HCT116 (cell line): ENCODE results near the gene TUBA8. TPM values are rescaled to one million over a fixed set of nuclear protein-coding genes. Genes with fewer than 3 reads are reported as not detected.
"Not testable (repeated sequence)": the region's sequence is repeated elsewhere in the genome, so short reads cannot be mapped to it uniquely, and the experiment has no call there.

Experiments
- ATAC-seq: fragments of 200-7000 bp; cut with Tn5 transposase; 2 replicates; pipeline ENCODE4 v1.9.1; 2020; ENCODE audit warnings: mild to moderate bottlenecking, moderate library complexity
- BruUV-seq: library from RNA; stranded (reverse); fragments of 400-500 nt; replicated peaks from 2 replicates; lab custom pipeline; 2021; lab: Mats Ljungman, UMichigan
- CTCF ChIA-PET: fragments of 300-600 bp; sonication (Branson Sonifier 250); formaldehyde crosslinking; loops from one replicate; lab custom pipeline; 2021; ENCODE audit warnings: antibody characterized with exemption; lab: Charles Lee
- POLR2A ChIA-PET: fragments of 300-600, 350-600 bp; sonication (Branson Sonifier 250); formaldehyde crosslinking; loops from one replicate; lab custom pipeline; 2021; ENCODE audit warnings: antibody characterized with exemption; lab: Charles Lee
- RAD21 ChIA-PET, 2 experiments: fragments of 300-600 bp; sonication (Branson Sonifier 250); formaldehyde crosslinking; loops; one replicate each; lab custom pipeline; 2023; ENCODE audit warnings: low total read pairs in 2 of 2; ENCODE audit not compliant: uncharacterized antibody in 2 of 2, unreplicated experiment in 2 of 2, low non-redundant PET in 1 of 2; lab: Charles Lee
- DNase-seq: peaks from one replicate; pipeline ENCODE4 v3.0.0-alpha.2; 2010; ENCODE audit warnings: low read depth, low spot score
- H2AFZ ChIP-seq: fragments of 200-600 bp; shearing (Covaris generic), sonication (generic); 2 replicates; pipeline ENCODE4 v1.6.1; 2017; ENCODE audit warnings: low read depth, mixed run types, mixed read lengths, antibody characterized with exemption, low read length; ENCODE audit not compliant: poor library complexity, severe bottlenecking
- H3K27ac ChIP-seq: 2 replicates; pipeline ENCODE4 v1.5.1; 2012; ENCODE audit warnings: low read depth, low read length
- H3K27me3 ChIP-seq: fragments of 200-600 bp; sonication (generic); 2 replicates; pipeline ENCODE4 v1.6.1; 2016; ENCODE audit warnings: mixed run types, low read length, mixed read lengths; ENCODE audit not compliant: insufficient read depth
- H3K36me3 ChIP-seq, 2 experiments: fragments of 200-500 bp in 1 of 2; fragments of 200-600 bp in 1 of 2; sonication (Bioruptor generic) in 1 of 2; sonication (generic) in 1 of 2; 2 replicates each; pipeline versions ENCODE4 v1.5.1 to v1.6.1; 2014 to 2016; ENCODE audit warnings: low read length in 2 of 2, inconsistent platforms in 1 of 2, mixed read lengths in 1 of 2, mixed run types in 1 of 2; ENCODE audit not compliant: insufficient read depth in 2 of 2, control insufficient read depth in 1 of 2
- H3K4me1 ChIP-seq, 2 experiments: fragments of 200-600 bp in 1 of 2; sonication (generic) in 1 of 2; 2 replicates each; pipeline versions ENCODE4 v1.5.1 to v1.6.1; 2012 to 2017; ENCODE audit warnings: low read length in 2 of 2, inconsistent platforms in 1 of 2, mild to moderate bottlenecking in 1 of 2, mixed read lengths in 1 of 2, mixed run types in 1 of 2, moderate library complexity in 1 of 2; ENCODE audit not compliant: insufficient read depth in 2 of 2, control insufficient read depth in 1 of 2
- H3K4me2 ChIP-seq: fragments of 200-600 bp; sonication (generic); 2 replicates; pipeline ENCODE4 v1.6.1; 2017; ENCODE audit warnings: mixed run types, low read length, mixed read lengths
- H3K4me3 ChIP-seq, 2 experiments: fragments of 200-600 bp in 1 of 2; sonication (generic) in 1 of 2; replicated peaks in 1 of 2; 2 replicates each; pipeline ENCODE4 v1.5.1; 2011 to 2016; ENCODE audit warnings: low read length in 2 of 2, control low read depth in 1 of 2, low read depth in 1 of 2, mild to moderate bottlenecking in 1 of 2, mixed read lengths in 1 of 2, mixed run types in 1 of 2
- H3K79me2 ChIP-seq: fragments of 200-600 bp; sonication (generic); 2 replicates; pipeline ENCODE4 v1.6.1; 2017; ENCODE audit warnings: mild to moderate bottlenecking, mixed run types, low read length, moderate library complexity, mixed read lengths; ENCODE audit not compliant: insufficient read depth
- H3K9ac ChIP-seq: fragments of 200-600 bp; sonication (generic); 2 replicates; pipeline ENCODE4 v1.6.1; 2016; ENCODE audit warnings: low read length, mixed read lengths
- H3K9me2 ChIP-seq: fragments of 200-600 bp; sonication (generic), shearing (Covaris generic); 2 replicates; pipeline ENCODE4 v1.6.1; 2017; ENCODE audit warnings: mixed run types, mild to moderate bottlenecking, moderate library complexity; ENCODE audit not compliant: insufficient read depth
- H3K9me3 ChIP-seq, 2 experiments: fragments of 200-500 bp in 1 of 2; fragments of 200-600 bp in 1 of 2; sonication (Bioruptor generic) in 1 of 2; sonication (generic) in 1 of 2; 2 replicates each; pipeline ENCODE4 v1.6.1; 2014 to 2017; ENCODE audit warnings: low read length in 2 of 2, mixed read lengths in 2 of 2, inconsistent platforms in 1 of 2, low read depth in 1 of 2, mild to moderate bottlenecking in 1 of 2, mixed run types in 1 of 2, moderate library complexity in 1 of 2; ENCODE audit not compliant: control insufficient read depth in 1 of 2, insufficient read depth in 1 of 2
- H4K20me1 ChIP-seq: fragments of 200-600 bp; sonication (generic), shearing (Covaris generic); 2 replicates; pipeline ENCODE4 v1.6.1; 2017; ENCODE audit warnings: mixed run types, mild to moderate bottlenecking, moderate library complexity; ENCODE audit not compliant: insufficient read depth
- CBX3 ChIP-seq: IDR thresholded peaks from 2 replicates; pipeline ENCODE4 v1.6.1; 2012; ENCODE audit warnings: low read depth
- CEBPB ChIP-seq: IDR thresholded peaks from 2 replicates; pipeline ENCODE4 v1.6.1; 2012; ENCODE audit warnings: low read depth
- EGR1 ChIP-seq: IDR thresholded peaks from 2 replicates; pipeline ENCODE4 v1.6.1; 2012; ENCODE audit warnings: low read depth
- EZH2 ChIP-seq: fragments of 200-600 bp; sonication (generic); IDR thresholded peaks from 2 replicates; pipeline ENCODE4 v1.6.1; 2017; ENCODE audit warnings: antibody characterized with exemption, mixed run types
- EZH2phosphoT487 ChIP-seq: fragments of 200-600 bp; IDR thresholded peaks from 2 replicates; pipeline ENCODE4 v1.6.1; 2018; ENCODE audit warnings: antibody characterized with exemption, borderline replicate concordance
- FOSL1 ChIP-seq: IDR thresholded peaks from 2 replicates; pipeline ENCODE4 v1.6.1; 2012; ENCODE audit warnings: low read depth
- JUND ChIP-seq: IDR thresholded peaks from 2 replicates; pipeline ENCODE4 v1.6.1; 2012
- POLR2AphosphoS5 ChIP-seq: IDR thresholded peaks from 2 replicates; pipeline ENCODE4 v1.6.1; 2011; ENCODE audit warnings: mild to moderate bottlenecking, low read depth, low read length, moderate library complexity
- RAD21 ChIP-seq: IDR thresholded peaks from 2 replicates; pipeline ENCODE4 v1.6.1; 2012; ENCODE audit warnings: low read depth, mild to moderate bottlenecking
- SIN3A ChIP-seq: IDR thresholded peaks from 2 replicates; pipeline ENCODE4 v1.6.1; 2012; ENCODE audit warnings: low read depth
- YY1 ChIP-seq: IDR thresholded peaks from 2 replicates; pipeline ENCODE4 v1.6.1; 2011; ENCODE audit warnings: low read length, low read depth, moderate library complexity, mild to moderate bottlenecking; ENCODE audit not compliant: insufficient replicate concordance; ENCODE audit errors: extremely low read depth
- ZFX ChIP-seq: fragments of 450-650 bp; IDR thresholded peaks from 2 replicates; pipeline ENCODE4 v1.6.1; 2017
- ZNF274 ChIP-seq: fragments of 200-500 bp; sonication (Bioruptor generic); IDR thresholded peaks from 2 replicates; pipeline ENCODE4 v1.6.1; 2014; ENCODE audit warnings: mild to moderate bottlenecking, low read depth, low read length, inconsistent platforms
- intact Hi-C: fragments of 100-400 bp; cut with micrococcal nuclease; formaldehyde crosslinking; loops from 2 replicates; pipeline ENCODE4 v1.10.0; 2022
- total RNA-seq: library from RNA; stranded (reverse); gene quantifications from one replicate; pipeline ENCODE4 v1.2.1, GENCODE V29; 2021; ENCODE audit not compliant: unreplicated experiment
- TF ChIP-seq, protein P1 (sequence below): IDR thresholded peaks from 2 replicates; pipeline ENCODE4 v1.6.1; 2012
- TF ChIP-seq, protein P2 (sequence below): IDR thresholded peaks from 2 replicates; pipeline ENCODE4 v1.6.1; 2012; ENCODE audit warnings: low read depth
- TF ChIP-seq, protein P3 (sequence below): IDR thresholded peaks from 2 replicates; pipeline ENCODE4 v1.6.1; 2012

Gene TUBA8
- total RNA-seq, 1 experiment from 2014 or later: 2.3 TPM

DNA sequence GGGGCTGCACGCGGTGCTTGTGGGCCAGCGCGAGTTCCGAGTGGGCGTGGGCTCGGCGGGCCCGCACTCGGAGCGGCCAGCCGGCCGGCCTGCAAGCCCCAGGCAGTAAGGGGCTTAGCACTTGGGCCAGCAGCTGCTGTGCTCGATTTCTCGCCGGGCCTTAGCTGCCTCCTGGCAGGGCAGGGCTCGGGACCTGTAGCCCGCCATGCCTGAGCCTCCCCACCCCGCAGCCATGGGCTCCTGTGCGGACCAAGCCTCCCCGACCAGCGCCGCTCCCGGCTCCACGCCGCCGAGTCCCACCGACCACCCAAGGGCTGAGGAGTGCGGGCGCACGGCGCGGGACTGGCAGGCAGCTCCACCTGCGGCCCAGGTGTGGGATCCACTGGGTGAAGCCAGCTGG is 44.9 kb downstream of the TUBA8 start:
- POLR2A ChIA-PET, RAD21 ChIA-PET, BruUV-seq: not testable (repeated sequence)

DNA sequence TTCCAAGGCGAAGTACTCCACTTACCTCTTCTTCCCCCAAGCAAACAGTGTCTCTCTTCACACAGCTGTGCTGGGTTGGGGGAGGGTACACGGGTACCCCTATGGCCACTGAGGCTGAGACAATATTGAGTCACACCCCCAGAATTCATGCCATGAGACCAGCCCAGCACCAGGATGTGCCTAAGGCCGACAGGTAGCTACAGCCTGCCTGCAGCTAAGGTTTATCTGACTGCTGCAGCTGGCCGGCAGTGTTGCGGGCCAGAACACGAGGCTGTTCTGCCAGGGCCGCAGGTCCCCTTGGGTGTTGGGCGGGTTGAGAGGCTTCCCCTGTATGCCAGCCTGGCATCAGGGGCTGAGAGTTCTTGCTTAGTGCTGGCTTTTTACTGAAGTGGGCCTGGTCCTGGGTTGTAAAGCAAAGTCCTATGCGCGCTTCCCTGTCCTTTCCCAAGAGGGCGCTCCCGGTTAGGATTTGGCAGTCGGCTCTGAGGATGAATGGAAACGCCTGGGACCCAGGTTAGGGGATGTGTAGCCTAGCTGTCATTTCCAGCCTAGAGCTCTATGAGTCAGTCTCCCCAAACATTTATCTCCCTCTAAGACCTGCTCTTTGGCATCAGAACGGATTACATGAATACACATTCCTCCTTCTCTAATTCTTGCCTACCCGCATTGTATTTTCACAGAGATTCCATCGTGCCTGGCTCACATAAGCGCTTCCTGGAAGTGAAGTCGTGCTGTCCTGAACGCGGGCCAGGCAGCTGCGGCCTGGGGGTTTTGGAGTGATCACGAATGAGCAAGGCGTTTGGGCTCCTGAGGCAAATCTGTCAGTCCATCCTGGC is 46.5 kb downstream of the TUBA8 start:
- H3K79me2 ChIP-seq: no peaks in the 10 kb centered on the region
- H3K9ac ChIP-seq: no peak overlapping the region
- H3K27me3 ChIP-seq: no peaks in the 10 kb centered on the region
- H4K20me1 ChIP-seq: no peaks in the 10 kb centered on the region
- H3K4me3 ChIP-seq: no peak overlapping the region
- H3K36me3 ChIP-seq: no peaks in the 10 kb centered on the region
- no peak overlapping the region for H3K27ac ChIP-seq
- intact Hi-C loops: no loop called here
- peak; percentile 95 for ATAC-seq
- no TSS peak for BruUV-seq
- CTCF ChIA-PET: no interaction called here
- POLR2A ChIA-PET: no interaction called here
- H2AFZ ChIP-seq: no peak overlapping the region
- no peak overlapping the region for H3K4me2 ChIP-seq
- no peaks in the 10 kb centered on the region for H3K4me1 ChIP-seq
- no peaks in the 10 kb centered on the region for H3K9me3 ChIP-seq
- DNase-seq: peak; percentile 33
- RAD21 ChIA-PET: no interaction called here
- no peaks in the 10 kb centered on the region for H3K9me2 ChIP-seq
- TF ChIP-seq, protein P1, sequence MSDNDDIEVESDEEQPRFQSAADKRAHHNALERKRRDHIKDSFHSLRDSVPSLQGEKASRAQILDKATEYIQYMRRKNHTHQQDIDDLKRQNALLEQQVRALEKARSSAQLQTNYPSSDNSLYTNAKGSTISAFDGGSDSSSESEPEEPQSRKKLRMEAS: no peak
- no peak for TF ChIP-seq EZH2phosphoT487
- no peak for TF ChIP-seq EZH2
- TF ChIP-seq ZFX: no peak
- TF ChIP-seq ZNF274: no peak
- TF ChIP-seq POLR2AphosphoS5: no peak
- TF ChIP-seq CEBPB: no peak
- no peak for TF ChIP-seq FOSL1
- no peak for TF ChIP-seq EGR1
- TF ChIP-seq, protein P2, sequence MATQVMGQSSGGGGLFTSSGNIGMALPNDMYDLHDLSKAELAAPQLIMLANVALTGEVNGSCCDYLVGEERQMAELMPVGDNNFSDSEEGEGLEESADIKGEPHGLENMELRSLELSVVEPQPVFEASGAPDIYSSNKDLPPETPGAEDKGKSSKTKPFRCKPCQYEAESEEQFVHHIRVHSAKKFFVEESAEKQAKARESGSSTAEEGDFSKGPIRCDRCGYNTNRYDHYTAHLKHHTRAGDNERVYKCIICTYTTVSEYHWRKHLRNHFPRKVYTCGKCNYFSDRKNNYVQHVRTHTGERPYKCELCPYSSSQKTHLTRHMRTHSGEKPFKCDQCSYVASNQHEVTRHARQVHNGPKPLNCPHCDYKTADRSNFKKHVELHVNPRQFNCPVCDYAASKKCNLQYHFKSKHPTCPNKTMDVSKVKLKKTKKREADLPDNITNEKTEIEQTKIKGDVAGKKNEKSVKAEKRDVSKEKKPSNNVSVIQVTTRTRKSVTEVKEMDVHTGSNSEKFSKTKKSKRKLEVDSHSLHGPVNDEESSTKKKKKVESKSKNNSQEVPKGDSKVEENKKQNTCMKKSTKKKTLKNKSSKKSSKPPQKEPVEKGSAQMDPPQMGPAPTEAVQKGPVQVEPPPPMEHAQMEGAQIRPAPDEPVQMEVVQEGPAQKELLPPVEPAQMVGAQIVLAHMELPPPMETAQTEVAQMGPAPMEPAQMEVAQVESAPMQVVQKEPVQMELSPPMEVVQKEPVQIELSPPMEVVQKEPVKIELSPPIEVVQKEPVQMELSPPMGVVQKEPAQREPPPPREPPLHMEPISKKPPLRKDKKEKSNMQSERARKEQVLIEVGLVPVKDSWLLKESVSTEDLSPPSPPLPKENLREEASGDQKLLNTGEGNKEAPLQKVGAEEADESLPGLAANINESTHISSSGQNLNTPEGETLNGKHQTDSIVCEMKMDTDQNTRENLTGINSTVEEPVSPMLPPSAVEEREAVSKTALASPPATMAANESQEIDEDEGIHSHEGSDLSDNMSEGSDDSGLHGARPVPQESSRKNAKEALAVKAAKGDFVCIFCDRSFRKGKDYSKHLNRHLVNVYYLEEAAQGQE: no peak
- TF ChIP-seq SIN3A: no peak
- no peak for TF ChIP-seq JUND
- no peak for TF ChIP-seq YY1
- no peak for TF ChIP-seq CBX3
- TF ChIP-seq, protein P3, sequence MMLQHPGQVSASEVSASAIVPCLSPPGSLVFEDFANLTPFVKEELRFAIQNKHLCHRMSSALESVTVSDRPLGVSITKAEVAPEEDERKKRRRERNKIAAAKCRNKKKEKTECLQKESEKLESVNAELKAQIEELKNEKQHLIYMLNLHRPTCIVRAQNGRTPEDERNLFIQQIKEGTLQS: no peak
- peak; percentile 67 for TF ChIP-seq RAD21

More for the DNA sequence above, 44.9 kb downstream of the TUBA8 start:
- H3K9me2 ChIP-seq, intact Hi-C loops, H2AFZ ChIP-seq, H3K79me2 ChIP-seq, ATAC-seq, H3K36me3 ChIP-seq, H3K4me1 ChIP-seq, H4K20me1 ChIP-seq, DNase-seq, H3K27me3 ChIP-seq, H3K9ac ChIP-seq, H3K4me3 ChIP-seq, H3K9me3 ChIP-seq, H3K27ac ChIP-seq, H3K4me2 ChIP-seq, CTCF ChIA-PET: not testable (repeated sequence)
